Non-pigmented ciliary epithelial cell (primary cell): ENCODE measurements around the gene CWC25.

Experiments
- DNase-seq: peaks from one replicate; pipeline ENCODE4 v3.0.0-alpha.2; 2010; ENCODE audit warnings: low read depth

Gene CWC25

GRCh38 chr17:38783227-38783626 lies 41.9 kb downstream of the CWC25 start:
- DNase-seq: no peak

DNA sequence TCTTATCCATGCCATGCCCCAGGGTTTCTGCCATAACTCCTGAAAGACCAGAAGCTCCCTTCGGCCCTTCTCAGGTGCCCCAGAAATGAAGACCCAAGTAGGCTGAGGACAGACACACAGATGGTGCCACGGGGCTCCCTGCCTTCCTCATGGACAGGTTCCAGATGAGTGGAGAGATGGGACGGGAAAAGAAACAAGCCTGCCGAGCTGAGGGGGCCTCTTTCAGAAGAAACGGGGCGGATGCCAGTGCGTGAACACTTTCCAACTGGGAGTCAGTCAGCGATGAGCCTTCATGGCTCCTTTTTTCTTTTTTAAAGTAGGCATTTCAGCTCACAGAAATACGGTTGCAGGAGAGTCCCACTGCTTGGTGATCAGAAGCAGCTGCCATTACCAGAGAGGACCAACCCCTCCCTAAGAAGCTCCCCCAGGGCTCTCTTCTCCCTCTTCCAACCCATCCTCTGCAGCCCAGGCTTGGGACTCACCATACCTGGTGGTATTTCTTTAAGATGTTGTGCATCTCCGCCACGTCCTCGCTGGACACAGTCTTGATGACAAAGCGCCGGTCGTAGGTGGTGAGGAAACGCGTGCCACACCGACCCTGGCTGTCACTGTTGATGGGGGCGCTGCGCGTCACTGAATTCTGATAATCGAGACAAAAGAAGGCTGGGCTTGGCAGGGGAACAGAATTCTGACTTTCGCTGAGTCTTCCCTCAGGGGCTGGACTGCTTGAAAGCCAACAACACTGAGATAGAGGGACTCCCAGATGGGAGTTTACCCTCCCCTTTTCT lies 45.0 kb downstream of the CWC25 start:
- no peak for DNase-seq

DNA sequence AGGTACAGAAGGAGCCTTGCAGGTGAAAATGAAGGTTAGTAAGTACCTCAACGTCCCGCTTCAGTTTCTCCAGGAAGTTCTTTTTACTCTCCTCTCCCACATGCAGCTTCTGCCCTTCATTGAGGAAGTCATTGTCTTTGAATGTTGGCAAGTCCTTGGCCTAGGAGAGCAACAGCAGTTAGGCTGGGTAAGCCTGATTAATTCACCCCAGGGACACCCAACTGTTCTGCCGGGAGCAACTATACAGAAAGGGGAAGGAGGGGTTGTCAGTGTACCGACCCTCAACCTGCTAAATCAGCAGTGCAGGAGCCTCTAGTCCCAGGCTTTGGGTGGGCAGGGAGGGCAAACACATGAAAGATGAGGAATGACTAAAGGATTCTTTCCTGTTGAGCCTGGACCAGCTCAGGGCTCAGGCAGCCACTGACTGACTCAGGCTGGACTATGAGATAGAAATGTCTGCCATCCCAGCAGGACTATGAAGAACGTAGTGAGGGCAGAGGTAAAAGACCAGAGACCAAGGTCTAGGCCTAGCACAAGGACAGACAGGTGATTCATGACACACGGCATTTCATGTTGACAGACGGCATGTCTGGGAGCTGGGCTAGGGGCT lies 47.4 kb downstream of the CWC25 start:
- no peak for DNase-seq

GRCh38 chr17:38773258-38773657 lies 51.9 kb downstream of the CWC25 start:
- DNase-seq: no peak

DNA sequence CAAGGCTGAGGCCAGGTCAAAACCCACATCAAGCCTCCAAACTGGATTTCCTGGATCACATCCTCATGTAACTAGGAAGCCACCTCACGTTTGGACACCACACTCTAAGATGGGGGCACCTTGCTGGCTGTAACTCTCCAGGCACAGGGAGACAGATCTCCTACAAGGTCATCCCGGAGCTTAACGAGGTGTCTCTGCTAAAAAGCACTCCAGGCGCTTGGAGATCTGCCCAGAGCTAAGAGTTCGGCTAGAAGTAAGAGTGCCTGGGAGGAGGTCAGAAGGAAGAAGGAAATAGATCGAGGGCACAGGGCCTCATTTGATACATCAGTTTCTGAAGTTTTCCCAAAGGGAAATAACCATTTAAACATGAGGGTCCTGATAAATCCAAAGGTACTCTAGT lies 56.7 kb downstream of the CWC25 start:
- DNase-seq: no peak

DNA sequence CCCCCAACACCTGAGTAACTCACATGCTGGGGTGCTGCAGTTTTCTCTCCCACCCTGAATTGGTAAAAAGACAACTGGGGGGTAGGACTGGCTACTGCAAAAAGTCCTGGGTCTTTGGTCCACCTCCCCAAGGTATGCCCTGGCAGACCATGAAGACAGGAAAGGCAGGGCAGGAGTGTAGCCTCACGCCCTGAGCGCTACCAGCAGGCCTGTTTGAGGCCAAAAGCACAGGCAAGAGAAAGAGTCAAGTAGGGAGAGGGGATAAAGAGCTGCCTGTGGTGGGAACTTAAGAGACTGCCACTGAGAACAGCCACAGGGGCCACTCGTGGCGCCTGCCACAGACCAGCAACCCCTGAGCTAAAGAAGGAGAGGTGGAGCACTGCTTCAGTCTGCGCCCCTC lies 58.8 kb downstream of the CWC25 start:
- no peak for DNase-seq

- no peak for DNase-seq
Measured at GRCh38 chr17:38762231-38762630, 62.9 kb downstream of the CWC25 start.

GRCh38 chr17:38761612-38762011 lies 63.5 kb downstream of the CWC25 start:
- DNase-seq: no peak

GRCh38 chr17:38753071-38753506 lies 72.0 kb downstream of the CWC25 start:
- no peak for DNase-seq

- peak; percentile 99 for DNase-seq
Measured at GRCh38 chr17:38752308-38753070, 72.6 kb downstream of the CWC25 start, which contains the start of gene PSMB3. PSMB3 (plus strand) TSS chr17:38752741; CDS start chr17:38752827, 86 bp downstream.

DNA sequence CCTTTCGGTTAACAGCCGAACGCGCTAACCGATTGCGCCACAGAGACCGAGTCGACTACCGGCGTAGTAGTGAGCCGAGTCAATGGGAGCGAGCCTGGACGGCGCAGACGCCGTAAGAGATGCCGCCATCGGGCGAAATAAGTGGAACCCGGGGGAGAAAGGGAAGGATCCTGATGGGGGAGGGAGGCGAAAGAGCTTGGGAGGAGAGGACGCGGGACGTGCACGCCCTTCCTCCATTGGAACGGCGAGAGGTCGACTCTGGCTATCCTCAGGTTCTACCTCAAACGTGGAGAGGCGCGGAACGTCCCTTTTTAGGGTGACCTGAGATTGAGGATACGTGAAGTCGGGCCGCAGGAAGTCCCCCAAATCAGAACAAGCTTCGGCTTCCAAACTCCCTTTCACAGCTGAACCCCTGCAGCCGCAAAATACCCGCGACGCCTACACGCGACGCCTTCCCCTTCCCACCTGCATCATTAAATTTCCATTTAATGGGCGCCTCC lies 73.3 kb downstream of the CWC25 start:
- DNase-seq: no peak

- DNase-seq: no peak
Measured at GRCh38 chr17:38751144-38751807, 73.8 kb downstream of the CWC25 start.
